Thoracic aorta (tissue), 2 donors: ENCODE results near the gene HELQ. TPM values are rescaled to one million over a fixed set of nuclear protein-coding genes. Genes with fewer than 3 reads are reported as not detected.
"Not testable (repeated sequence)": the region's sequence is repeated elsewhere in the genome, so short reads cannot be mapped to it uniquely, and the experiment has no call there.

Experiments used
- ATAC-seq: fragments of 150-250 bp; one replicate; pipeline ENCODE4 v1.8.0; 2017; ENCODE audit warnings: low read depth; ENCODE audit not compliant: insufficient number of reproducible peaks, low FRiP score
- DNase-seq: peaks from one replicate; pipeline ENCODE4 v3.0.0-alpha.2; 2020; ENCODE audit warnings: low spot score
- H3K27ac ChIP-seq, 2 donors: fragments of 200-600 bp; sonication (generic); 1 replicate in 1 of 2; 2 replicates in 1 of 2; pipeline ENCODE4 v1.5.1; 2016; ENCODE audit warnings: mild to moderate bottlenecking in 2 of 2, moderate library complexity in 2 of 2
- H3K27me3 ChIP-seq: fragments of 200-600 bp; sonication (generic); replicated peaks from 2 replicates; pipeline ENCODE4 v1.6.0; 2016; ENCODE audit warnings: mild to moderate bottlenecking; ENCODE audit not compliant: insufficient read depth
- H3K36me3 ChIP-seq: fragments of 200-600 bp; sonication (generic); one replicate; pipeline ENCODE4 v1.5.1; 2016
- H3K4me1 ChIP-seq, 2 donors: fragments of 200-600 bp; sonication (generic); 1 replicate in 1 of 2; 2 replicates in 1 of 2; pipeline versions ENCODE4 v1.5.1 to v1.6.0; 2016; ENCODE audit warnings: low read depth in 2 of 2, mild to moderate bottlenecking in 1 of 2; ENCODE audit not compliant: control insufficient read depth in 1 of 2
- H3K4me3 ChIP-seq: fragments of 200-600 bp; sonication (generic); 2 replicates; pipeline ENCODE4 v1.5.1; 2016; ENCODE audit warnings: mild to moderate bottlenecking
- H3K9me3 ChIP-seq: fragments of 200-600 bp; sonication (generic); 2 replicates; pipeline ENCODE4 v1.5.1; 2016
- CTCF ChIP-seq: fragments of 200-600 bp; sonication (generic); IDR thresholded peaks from one replicate; pipeline ENCODE4 v1.5.1; 2019; ENCODE audit warnings: antibody characterized with exemption
- total RNA-seq, 2 donors: library from RNA; depleted of rRNA; stranded (reverse); fragments of >200 nt; gene quantifications; one replicate each; pipeline versions ENCODE4 v1.1.0 to v1.2.3, GENCODE V29; 2016

HELQ gene
- total RNA-seq, 2 donors from 2014 or later, result 11.6 to 19.6 TPM

GRCh38 chr4:83498187-83498586, 42.6 kb upstream of the HELQ start:
- H3K36me3 ChIP-seq, result no peaks in the 10 kb centered on the region
- TF ChIP-seq CTCF, result no peak
- ATAC-seq (no peak), DNase-seq (no peak)
- no peak overlapping the region for H3K4me3 ChIP-seq
- H3K4me1 ChIP-seq, result no peaks in the 10 kb centered on the region
- H3K27ac ChIP-seq, result no peak overlapping the region
- no peaks in the 10 kb centered on the region for H3K9me3 ChIP-seq
- H3K27me3 ChIP-seq, result no peaks in the 10 kb centered on the region

GRCh38 chr4:83496085-83496917, 40.7 kb upstream of the HELQ start:
- not testable (repeated sequence) for H3K9me3 ChIP-seq, H3K4me3 ChIP-seq, H3K27me3 ChIP-seq, ATAC-seq, H3K36me3 ChIP-seq, DNase-seq, H3K27ac ChIP-seq, H3K4me1 ChIP-seq

GRCh38 chr4:83490876-83491450, 35.3 kb upstream of the HELQ start:
- peaks cover 0 to 2% of the 10 kb centered on the region in 2 donors for H3K4me1 ChIP-seq
- H3K27me3 ChIP-seq, result no peaks in the 10 kb centered on the region
- H3K27ac ChIP-seq, result no peak overlapping the region
- no peak for ATAC-seq
- TF ChIP-seq CTCF, result peak; percentile 40
- H3K4me3 ChIP-seq, result no peak overlapping the region
- no peaks in the 10 kb centered on the region for H3K36me3 ChIP-seq
- H3K9me3 ChIP-seq, result no peaks in the 10 kb centered on the region
- DNase-seq, result no peak

GRCh38 chr4:83489711-83490326, 34.2 kb upstream of the HELQ start:
- Histone ChIP-seq H3K27me3 (no peaks in the 10 kb centered on the region), H3K36me3 (no peaks in the 10 kb centered on the region), H3K4me3 (no peak overlapping the region), H3K4me1 (peaks cover 0 to 8% of the 10 kb centered on the region in 2 donors), H3K9me3 (no peaks in the 10 kb centered on the region), H3K27ac (no peak overlapping the region)
- ATAC-seq (no peak), DNase-seq (no peak)
- no peak for TF ChIP-seq CTCF

- no peak for DNase-seq
These were observed 31.0 kb upstream of the HELQ start for GRCh38 chr4:83486457-83487129.

More at GRCh38 chr4:83486457-83487129, 31.0 kb upstream of the HELQ start:
- H3K4me1 ChIP-seq, result peaks cover 6 to 15% of the 10 kb centered on the region in 2 donors
- no peak for TF ChIP-seq CTCF
- ATAC-seq, result no peak
- H3K36me3 ChIP-seq, result no peaks in the 10 kb centered on the region
- no peaks in the 10 kb centered on the region for H3K9me3 ChIP-seq
- no peaks in the 10 kb centered on the region for H3K27me3 ChIP-seq
- H3K4me3 ChIP-seq, result no peak overlapping the region
- H3K27ac ChIP-seq, result peak overlapping the region in 1 of 2 donors; percentile 75
